NK-92 (cell line): ENCODE results near the gene NME7.
"Not testable (repeated sequence)": the region's sequence is repeated elsewhere in the genome, so short reads cannot be mapped to it uniquely, and the experiment has no call there.

Experiments
- DNase-seq: peaks from one replicate; lab custom pipeline; 2025; ENCODE audit not compliant: unreplicated experiment; lab: John Stamatoyannopoulos, UW

NME7 gene

DNA sequence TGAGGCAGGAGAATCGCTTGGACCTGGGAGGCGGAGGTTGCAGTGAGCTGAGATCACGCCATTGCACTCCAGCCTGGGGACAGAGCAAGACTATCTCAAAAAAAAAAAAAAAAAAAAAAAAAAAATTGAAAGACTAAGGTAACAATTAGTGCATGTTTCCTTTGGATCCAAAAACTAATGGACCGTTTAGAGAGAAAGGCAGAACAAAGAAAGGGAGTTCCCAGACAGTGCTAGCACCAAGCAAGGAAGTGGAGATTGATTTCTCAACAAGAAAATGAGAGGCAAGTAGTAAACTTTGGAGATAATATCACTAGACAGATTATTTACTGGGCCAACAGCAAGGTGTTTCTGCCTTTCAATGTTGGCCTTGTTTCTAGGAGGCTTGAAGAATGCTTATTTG, 236.9 kb downstream of the NME7 start:
- DNase-seq: no peak

GRCh38 chr1:169129109-169129784, 238.3 kb downstream of the NME7 start:
- no peak for DNase-seq

- no peak for DNase-seq
These were observed 239.0 kb downstream of the NME7 start for GRCh38 chr1:169128562-169128961.

- DNase-seq: no peak
These were observed 240.3 kb downstream of the NME7 start for GRCh38 chr1:169127305-169127704.

- DNase-seq: no peak
These were observed 241.3 kb downstream of the NME7 start for GRCh38 chr1:169126335-169126734.

GRCh38 chr1:169125597-169125996, 242.0 kb downstream of the NME7 start:
- not testable (repeated sequence) for DNase-seq

GRCh38 chr1:169124459-169124858, 243.1 kb downstream of the NME7 start:
- DNase-seq: no peak

- no peak for DNase-seq
These were observed 244.6 kb downstream of the NME7 start for GRCh38 chr1:169122976-169123375.

DNA sequence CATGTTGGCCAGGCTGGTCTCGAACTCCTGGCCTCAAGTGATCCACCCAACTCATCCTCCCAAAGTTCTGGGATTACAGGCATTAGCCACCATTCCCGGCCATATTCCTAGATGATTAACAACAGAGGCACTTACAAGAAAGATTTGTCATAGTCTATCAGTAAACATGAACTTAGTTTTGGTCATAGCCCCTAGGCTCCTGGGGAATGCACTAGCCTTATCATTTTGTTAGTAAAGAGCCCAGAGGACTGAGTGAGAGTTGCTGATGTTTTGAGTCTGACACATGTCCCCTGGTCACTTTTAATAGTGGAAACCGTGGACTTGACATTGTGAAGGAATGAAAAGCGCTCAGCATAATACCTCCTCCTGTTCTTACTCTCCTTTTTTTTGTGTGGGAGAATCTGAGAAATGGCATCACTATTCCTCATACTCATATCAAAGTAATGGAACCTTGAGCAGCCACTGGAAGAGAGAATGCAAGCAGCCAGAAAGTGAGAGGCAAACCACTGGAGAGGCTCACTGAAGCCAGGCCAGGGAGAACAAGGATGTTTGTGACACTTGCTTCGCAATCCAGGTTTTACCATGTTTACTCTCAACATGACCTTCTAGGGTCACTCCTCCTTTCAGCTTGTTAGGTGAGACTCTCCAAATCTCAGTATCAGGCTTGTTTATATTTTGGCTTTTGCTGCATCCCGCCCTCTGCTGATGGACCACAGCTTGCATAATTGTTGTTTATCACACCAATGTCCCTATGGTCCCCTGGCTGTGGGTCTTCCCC, 246.3 kb downstream of the NME7 start:
- DNase-seq: no peak

GRCh38 chr1:169120066-169120465, 247.5 kb downstream of the NME7 start:
- DNase-seq: no peak

DNA sequence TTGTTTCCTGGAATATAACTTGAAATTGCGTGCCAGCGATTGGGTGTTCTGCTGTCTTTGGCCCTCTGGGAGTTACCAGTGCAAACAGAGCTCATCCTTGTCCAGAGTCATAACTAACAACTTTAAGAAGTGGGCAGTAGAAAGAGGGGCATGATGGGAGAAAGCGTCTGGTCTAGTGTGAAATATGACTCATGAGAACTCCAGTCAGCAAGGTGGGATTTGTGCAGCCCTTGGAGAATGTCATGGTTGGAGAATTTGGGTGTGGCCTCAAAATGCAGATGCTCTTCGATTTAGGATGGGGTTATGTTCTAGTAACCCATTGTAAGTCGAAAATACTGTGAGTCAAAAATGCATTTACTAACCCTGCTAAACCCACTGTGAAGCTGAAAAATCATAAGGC, 248.2 kb downstream of the NME7 start:
- DNase-seq: no peak

DNA sequence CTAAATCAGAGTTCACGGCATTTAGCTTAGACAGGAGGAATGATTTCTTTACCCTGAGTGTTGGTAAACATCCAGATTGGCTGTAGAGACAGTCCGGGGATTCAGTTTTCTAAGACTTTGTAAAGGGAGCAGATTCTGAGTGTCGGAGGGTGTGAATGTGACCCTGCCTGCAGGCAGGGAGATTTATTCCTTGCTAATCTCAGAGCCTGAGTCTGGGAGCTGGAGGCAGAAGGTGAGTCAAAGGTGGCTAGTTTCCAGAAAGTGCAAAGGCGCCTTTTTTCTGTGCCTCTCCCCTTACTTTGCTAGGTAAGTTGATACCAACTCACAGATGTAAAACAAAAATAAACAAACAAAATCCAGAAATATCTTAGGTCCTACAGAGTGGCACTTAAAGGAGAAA, 249.4 kb downstream of the NME7 start:
- DNase-seq: no peak

- no peak for DNase-seq
These were observed 250.0 kb downstream of the NME7 start for GRCh38 chr1:169117599-169117998.

GRCh38 chr1:169117014-169117413, 250.6 kb downstream of the NME7 start:
- no peak for DNase-seq

DNA sequence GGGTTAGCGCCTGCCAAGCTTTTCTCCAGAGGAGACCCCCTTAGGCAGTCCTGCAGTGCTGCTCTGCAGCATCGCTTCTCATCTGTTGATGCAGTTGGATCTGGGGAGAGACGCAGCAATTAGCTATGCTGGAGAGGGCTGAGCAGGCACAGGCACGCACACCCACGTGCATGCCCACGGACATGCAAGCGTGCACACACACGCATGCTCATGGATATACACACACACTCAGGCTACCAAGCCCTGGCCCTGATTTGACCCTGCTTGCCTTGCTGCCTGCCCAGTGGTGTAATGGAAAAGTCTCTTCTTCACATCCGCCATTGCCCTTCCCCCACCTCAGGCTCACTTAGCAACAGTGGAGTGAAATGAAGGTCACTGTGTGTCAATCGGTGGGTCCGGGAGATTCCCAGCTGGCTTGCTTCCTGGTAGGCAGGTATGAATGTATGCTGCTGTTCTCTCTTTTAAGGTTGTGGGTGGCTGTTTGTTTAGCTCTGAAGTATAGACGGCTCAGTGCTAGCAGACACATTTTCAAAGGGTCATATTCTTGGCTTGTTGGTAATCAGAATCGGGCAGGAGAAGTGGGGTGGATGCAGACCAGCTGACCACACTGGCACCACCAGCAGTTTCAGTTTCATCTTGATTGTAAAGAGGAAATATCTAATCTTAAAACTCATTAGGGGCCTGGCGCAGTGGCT, 251.6 kb downstream of the NME7 start:
- DNase-seq: no peak

GRCh38 chr1:169113613-169114119, 253.9 kb downstream of the NME7 start:
- DNase-seq: no peak

- no peak for DNase-seq
These were observed 255.4 kb downstream of the NME7 start for GRCh38 chr1:169112241-169112640.

- no peak for DNase-seq
These were observed 256.1 kb downstream of the NME7 start for GRCh38 chr1:169111472-169111871.

GRCh38 chr1:169110689-169111447, 256.7 kb downstream of the NME7 start:
- no peak for DNase-seq

- no peak for DNase-seq
These were observed 257.4 kb downstream of the NME7 start for GRCh38 chr1:169110236-169110635.

- no peak for DNase-seq
These were observed 257.9 kb downstream of the NME7 start for GRCh38 chr1:169109561-169110134.
